ENCODE measurements around the gene MCTP1. TPM values are rescaled to one million over a fixed set of nuclear protein-coding genes. Genes with fewer than 3 reads are reported as not detected.

MCTP1 gene
- total and polyA plus RNA-seq, 9 of the 15 experiments (the other 6 are each of a cell fraction or from before 2014, with no cell fraction given) = 0.04 to 0.93 (median 0.06) TPM; not detected in 4

DNA sequence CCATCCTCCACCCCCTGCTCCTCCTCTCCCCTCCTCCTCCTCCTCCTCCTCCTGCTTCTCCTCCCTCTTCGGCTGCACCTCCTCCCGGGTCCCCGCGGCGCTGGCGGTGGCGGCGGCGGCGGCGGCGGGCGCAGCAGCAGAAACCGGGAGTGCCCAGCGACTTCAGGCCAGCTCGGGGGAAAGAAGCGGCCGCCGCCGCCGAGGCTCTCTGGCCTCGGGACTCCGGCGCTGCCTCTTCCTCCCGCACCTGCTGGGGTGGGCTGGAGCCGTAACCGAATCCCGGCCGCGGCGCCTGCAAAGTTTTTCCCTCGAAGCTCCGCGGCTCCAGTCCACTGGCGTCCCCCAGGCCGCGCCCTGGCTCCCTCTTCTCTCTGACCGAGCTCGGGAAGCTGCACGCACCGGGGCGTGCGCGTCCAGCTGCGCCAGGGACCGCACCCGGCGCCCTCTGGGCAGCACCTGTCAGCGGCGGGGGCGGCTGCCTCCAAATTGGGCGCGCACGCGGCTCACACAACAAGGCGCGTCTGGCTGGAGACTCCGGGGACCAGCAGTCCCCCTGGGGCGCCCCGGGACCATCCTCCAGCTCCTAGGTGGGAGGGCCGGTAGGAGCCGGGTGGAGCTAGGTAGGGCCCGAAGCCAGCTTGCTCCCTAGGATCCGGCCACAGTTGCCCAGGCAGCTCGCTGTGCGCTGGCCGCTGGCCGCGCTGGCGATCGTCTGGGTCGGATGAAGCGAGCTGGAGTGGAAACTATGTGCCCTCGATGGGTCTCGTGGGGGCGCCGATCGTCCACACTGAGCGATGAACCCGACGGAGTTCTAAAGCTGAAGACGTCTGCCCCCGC lies at the start of gene MCTP1 (continued):
- TF ChIP-seq, protein P1, sequence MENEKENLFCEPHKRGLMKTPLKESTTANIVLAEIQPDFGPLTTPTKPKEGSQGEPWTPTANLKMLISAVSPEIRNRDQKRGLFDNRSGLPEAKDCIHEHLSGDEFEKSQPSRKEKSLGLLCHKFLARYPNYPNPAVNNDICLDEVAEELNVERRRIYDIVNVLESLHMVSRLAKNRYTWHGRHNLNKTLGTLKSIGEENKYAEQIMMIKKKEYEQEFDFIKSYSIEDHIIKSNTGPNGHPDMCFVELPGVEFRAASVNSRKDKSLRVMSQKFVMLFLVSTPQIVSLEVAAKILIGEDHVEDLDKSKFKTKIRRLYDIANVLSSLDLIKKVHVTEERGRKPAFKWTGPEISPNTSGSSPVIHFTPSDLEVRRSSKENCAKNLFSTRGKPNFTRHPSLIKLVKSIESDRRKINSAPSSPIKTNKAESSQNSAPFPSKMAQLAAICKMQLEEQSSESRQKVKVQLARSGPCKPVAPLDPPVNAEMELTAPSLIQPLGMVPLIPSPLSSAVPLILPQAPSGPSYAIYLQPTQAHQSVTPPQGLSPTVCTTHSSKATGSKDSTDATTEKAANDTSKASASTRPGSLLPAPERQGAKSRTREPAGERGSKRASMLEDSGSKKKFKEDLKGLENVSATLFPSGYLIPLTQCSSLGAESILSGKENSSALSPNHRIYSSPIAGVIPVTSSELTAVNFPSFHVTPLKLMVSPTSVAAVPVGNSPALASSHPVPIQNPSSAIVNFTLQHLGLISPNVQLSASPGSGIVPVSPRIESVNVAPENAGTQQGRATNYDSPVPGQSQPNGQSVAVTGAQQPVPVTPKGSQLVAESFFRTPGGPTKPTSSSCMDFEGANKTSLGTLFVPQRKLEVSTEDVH (IDR thresholded peaks at IDR 0.05; ENCODE audit: low read depth, partially characterized antibody) = no peak
- TF ChIP-seq PML (IDR thresholded peaks at IDR 0.05; ENCODE audit: low read length) = no peak
- TF ChIP-seq, protein P2, sequence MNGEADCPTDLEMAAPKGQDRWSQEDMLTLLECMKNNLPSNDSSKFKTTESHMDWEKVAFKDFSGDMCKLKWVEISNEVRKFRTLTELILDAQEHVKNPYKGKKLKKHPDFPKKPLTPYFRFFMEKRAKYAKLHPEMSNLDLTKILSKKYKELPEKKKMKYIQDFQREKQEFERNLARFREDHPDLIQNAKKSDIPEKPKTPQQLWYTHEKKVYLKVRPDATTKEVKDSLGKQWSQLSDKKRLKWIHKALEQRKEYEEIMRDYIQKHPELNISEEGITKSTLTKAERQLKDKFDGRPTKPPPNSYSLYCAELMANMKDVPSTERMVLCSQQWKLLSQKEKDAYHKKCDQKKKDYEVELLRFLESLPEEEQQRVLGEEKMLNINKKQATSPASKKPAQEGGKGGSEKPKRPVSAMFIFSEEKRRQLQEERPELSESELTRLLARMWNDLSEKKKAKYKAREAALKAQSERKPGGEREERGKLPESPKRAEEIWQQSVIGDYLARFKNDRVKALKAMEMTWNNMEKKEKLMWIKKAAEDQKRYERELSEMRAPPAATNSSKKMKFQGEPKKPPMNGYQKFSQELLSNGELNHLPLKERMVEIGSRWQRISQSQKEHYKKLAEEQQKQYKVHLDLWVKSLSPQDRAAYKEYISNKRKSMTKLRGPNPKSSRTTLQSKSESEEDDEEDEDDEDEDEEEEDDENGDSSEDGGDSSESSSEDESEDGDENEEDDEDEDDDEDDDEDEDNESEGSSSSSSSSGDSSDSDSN (IDR thresholded peaks at IDR 0.05; ENCODE audit: borderline replicate concordance in 1 of 2, low read depth in 2 of 2, low read length in 2 of 2) = 0 out of 4 replicates have a peak, but pooled peaks of 1 of the 2 experiments have one; percentile 36
- TF ChIP-seq ZKSCAN8 (CRISPR knock-in tag; IDR thresholded peaks at IDR 0.05) = no peak
- TF ChIP-seq, protein P3, sequence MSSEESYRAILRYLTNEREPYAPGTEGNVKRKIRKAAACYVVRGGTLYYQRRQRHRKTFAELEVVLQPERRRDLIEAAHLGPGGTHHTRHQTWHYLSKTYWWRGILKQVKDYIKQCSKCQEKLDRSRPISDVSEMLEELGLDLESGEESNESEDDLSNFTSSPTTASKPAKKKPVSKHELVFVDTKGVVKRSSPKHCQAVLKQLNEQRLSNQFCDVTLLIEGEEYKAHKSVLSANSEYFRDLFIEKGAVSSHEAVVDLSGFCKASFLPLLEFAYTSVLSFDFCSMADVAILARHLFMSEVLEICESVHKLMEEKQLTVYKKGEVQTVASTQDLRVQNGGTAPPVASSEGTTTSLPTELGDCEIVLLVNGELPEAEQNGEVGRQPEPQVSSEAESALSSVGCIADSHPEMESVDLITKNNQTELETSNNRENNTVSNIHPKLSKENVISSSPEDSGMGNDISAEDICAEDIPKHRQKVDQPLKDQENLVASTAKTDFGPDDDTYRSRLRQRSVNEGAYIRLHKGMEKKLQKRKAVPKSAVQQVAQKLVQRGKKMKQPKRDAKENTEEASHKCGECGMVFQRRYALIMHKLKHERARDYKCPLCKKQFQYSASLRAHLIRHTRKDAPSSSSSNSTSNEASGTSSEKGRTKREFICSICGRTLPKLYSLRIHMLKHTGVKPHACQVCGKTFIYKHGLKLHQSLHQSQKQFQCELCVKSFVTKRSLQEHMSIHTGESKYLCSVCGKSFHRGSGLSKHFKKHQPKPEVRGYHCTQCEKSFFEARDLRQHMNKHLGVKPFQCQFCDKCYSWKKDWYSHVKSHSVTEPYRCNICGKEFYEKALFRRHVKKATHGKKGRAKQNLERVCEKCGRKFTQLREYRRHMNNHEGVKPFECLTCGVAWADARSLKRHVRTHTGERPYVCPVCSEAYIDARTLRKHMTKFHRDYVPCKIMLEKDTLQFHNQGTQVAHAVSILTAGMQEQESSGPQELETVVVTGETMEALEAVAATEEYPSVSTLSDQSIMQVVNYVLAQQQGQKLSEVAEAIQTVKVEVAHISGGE (CRISPR knock-in tag; IDR thresholded peaks at IDR 0.05) = no peak
- TF ChIP-seq, protein P4, sequence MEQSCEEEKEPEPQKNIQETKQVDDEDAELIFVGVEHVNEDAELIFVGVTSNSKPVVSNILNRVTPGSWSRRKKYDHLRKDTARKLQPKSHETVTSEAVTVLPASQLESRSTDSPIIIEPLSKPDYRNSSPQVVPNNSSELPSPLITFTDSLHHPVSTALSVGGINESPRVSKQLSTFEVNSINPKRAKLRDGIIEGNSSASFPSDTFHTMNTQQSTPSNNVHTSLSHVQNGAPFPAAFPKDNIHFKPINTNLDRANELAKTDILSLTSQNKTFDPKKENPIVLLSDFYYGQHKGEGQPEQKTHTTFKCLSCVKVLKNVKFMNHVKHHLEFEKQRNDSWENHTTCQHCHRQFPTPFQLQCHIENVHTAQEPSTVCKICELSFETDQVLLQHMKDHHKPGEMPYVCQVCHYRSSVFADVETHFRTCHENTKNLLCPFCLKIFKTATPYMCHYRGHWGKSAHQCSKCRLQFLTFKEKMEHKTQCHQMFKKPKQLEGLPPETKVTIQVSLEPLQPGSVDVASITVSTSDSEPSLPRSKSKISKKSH (CRISPR knock-in tag; IDR thresholded peaks at IDR 0.05) = no peak
- TF ChIP-seq, protein P5, sequence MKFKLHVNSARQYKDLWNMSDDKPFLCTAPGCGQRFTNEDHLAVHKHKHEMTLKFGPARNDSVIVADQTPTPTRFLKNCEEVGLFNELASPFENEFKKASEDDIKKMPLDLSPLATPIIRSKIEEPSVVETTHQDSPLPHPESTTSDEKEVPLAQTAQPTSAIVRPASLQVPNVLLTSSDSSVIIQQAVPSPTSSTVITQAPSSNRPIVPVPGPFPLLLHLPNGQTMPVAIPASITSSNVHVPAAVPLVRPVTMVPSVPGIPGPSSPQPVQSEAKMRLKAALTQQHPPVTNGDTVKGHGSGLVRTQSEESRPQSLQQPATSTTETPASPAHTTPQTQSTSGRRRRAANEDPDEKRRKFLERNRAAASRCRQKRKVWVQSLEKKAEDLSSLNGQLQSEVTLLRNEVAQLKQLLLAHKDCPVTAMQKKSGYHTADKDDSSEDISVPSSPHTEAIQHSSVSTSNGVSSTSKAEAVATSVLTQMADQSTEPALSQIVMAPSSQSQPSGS (CRISPR knock-in tag; IDR thresholded peaks at IDR 0.05) = no peak
- no peak for TF ChIP-seq BRCA1 (IDR thresholded peaks at IDR 0.05)
- no peak for TF ChIP-seq BRCA1 (CRISPR knock-in tag; IDR thresholded peaks at IDR 0.05)
- no peak for TF ChIP-seq ARHGAP35 (IDR thresholded peaks at IDR 0.05; ENCODE audit: partially characterized antibody)
- TF ChIP-seq ZNF282 (CRISPR knock-in tag; IDR thresholded peaks at IDR 0.05) = no peak
- no peak for TF ChIP-seq SREBF2 (CRISPR knock-in tag; IDR thresholded peaks at IDR 0.05)
